ENCODE measurements around the gene GPR18.

DNA sequence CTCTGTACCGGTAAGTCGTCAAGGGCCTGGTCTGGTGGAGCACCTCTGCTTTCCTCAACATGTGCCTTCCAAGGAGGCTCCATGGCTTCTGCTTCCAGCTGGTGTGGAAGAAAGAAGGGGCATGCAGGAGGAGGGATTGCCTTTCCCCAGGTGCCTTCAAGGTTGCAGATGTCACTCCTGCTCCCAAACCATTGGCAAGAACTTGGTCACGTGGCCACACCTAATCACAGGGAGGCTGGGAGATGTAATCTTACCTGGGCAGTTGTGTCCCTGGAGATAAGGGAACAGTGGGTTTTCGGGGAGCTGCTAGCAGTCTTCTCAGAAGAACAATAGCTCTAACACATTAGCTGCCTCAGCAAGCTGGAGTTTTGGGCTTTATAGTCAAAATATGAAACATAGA lies 9.7 kb upstream of the GPR18 start:
- TF ChIP-seq, protein P1, sequence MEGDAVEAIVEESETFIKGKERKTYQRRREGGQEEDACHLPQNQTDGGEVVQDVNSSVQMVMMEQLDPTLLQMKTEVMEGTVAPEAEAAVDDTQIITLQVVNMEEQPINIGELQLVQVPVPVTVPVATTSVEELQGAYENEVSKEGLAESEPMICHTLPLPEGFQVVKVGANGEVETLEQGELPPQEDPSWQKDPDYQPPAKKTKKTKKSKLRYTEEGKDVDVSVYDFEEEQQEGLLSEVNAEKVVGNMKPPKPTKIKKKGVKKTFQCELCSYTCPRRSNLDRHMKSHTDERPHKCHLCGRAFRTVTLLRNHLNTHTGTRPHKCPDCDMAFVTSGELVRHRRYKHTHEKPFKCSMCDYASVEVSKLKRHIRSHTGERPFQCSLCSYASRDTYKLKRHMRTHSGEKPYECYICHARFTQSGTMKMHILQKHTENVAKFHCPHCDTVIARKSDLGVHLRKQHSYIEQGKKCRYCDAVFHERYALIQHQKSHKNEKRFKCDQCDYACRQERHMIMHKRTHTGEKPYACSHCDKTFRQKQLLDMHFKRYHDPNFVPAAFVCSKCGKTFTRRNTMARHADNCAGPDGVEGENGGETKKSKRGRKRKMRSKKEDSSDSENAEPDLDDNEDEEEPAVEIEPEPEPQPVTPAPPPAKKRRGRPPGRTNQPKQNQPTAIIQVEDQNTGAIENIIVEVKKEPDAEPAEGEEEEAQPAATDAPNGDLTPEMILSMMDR (IDR thresholded peaks at IDR 0.05), result no peak
- no peak for TF ChIP-seq POLR2A (IDR thresholded peaks at IDR 0.05)

All from uterus (tissue), 2 donors.